22Rv1 (cell line): ENCODE results near the gene DLG1.

Source experiments
- H3K27ac ChIP-seq: fragments of 450-650 bp; 2 replicates; pipeline ENCODE4 v1.5.1; 2017
- CTCF ChIP-seq: fragments of 450-650 bp; IDR thresholded peaks from 2 replicates; pipeline ENCODE4 v1.5.1; 2017; ENCODE audit warnings: mild to moderate bottlenecking
- ZFX ChIP-seq: fragments of 450-650 bp; IDR thresholded peaks from 2 replicates; pipeline ENCODE4 v1.6.1; 2017; ENCODE audit warnings: antibody characterized with exemption, borderline replicate concordance

Gene DLG1

GRCh38 chr3:197331131-197331530 lies 32.7 kb upstream of the DLG1 start:
- no peak overlapping the region for H3K27ac ChIP-seq
- 0 out of 2 replicates have a peak, but pooled peaks have one; percentile 6 for TF ChIP-seq CTCF
- TF ChIP-seq ZFX: no peak

- TF ChIP-seq ZFX: no peak
- TF ChIP-seq CTCF: no peak
- H3K27ac ChIP-seq: no peak overlapping the region
Observed at GRCh38 chr3:197329382-197329781, 31.0 kb upstream of the DLG1 start.

GRCh38 chr3:197328198-197328597 lies 29.8 kb upstream of the DLG1 start:
- TF ChIP-seq ZFX (no peak), CTCF (no peak)
- no peak overlapping the region for H3K27ac ChIP-seq

GRCh38 chr3:197327701-197328100 lies 29.3 kb upstream of the DLG1 start:
- TF ChIP-seq CTCF: no peak
- no peak for TF ChIP-seq ZFX
- no peak overlapping the region for H3K27ac ChIP-seq

GRCh38 chr3:197325773-197326172 lies 27.4 kb upstream of the DLG1 start:
- no peak for TF ChIP-seq ZFX
- TF ChIP-seq CTCF: no peak
- H3K27ac ChIP-seq: no peak overlapping the region

- H3K27ac ChIP-seq: no peak overlapping the region
- TF ChIP-seq CTCF (no peak), ZFX (no peak)
Observed at GRCh38 chr3:197322149-197322548, 23.7 kb upstream of the DLG1 start.

- H3K27ac ChIP-seq: no peak overlapping the region
- TF ChIP-seq CTCF (no peak), ZFX (no peak)
Observed at GRCh38 chr3:197320582-197320981, 22.2 kb upstream of the DLG1 start.
